H1 (cell line): ENCODE data around the gene PRXL2B. TPM values are rescaled to one million over a fixed set of nuclear protein-coding genes. Genes with fewer than 3 reads are reported as not detected.

ENCODE experiments used
- polyA plus RNA-seq, 7 experiments: library from polyadenylated mRNA; depleted of rRNA in 3 of 7; stranded (reverse) in 5 of 7; unstranded in 2 of 7; fragments of >200 nt in 5 of 7; fragments of 200-250 nt in 2 of 7; gene quantifications; 1 replicate in 5 of 7; 2 replicates in 1 of 7; 4 replicates in 1 of 7; pipeline versions ENCODE4 v1.2.1 to v1.2.3, GENCODE V29; 2011 to 2013; ENCODE audit warnings: missing spikeins in 2 of 7, mixed read lengths in 2 of 7
- total RNA-seq: library from RNA; stranded (reverse); fragmentation: NEBNext Ultra II Directional; extraction: Animal tissue kit (Norgen Biotek cat#: 25700); gene quantifications from 2 replicates; pipeline ENCODE4 v1.2.1, GENCODE V29; 2021
- TF ChIP-seq, protein P1 (sequence below): IDR thresholded peaks from 2 replicates; pipeline ENCODE4 v1.6.1; 2011; ENCODE audit warnings: low read length, improper control_type of control experiment

Gene PRXL2B
- total and polyA plus RNA-seq, 2 of the 8 experiments (the other 6 are each of a cell fraction or from before 2014, with no cell fraction given) = 35.3 to 46.0 TPM

GRCh38 chr1:2590233-2591141 is 3.9 kb downstream of the PRXL2B start (continued):
- TF ChIP-seq, protein P1, sequence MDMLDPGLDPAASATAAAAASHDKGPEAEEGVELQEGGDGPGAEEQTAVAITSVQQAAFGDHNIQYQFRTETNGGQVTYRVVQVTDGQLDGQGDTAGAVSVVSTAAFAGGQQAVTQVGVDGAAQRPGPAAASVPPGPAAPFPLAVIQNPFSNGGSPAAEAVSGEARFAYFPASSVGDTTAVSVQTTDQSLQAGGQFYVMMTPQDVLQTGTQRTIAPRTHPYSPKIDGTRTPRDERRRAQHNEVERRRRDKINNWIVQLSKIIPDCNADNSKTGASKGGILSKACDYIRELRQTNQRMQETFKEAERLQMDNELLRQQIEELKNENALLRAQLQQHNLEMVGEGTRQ = no peak
